Stimulated activated CD8-positive, alpha-beta memory T cell treated with anti-CD3 and anti-CD28 coated beads, Interleukin-7, amount 100 ng/mL, for 1 hour (primary cell): Measurements from ENCODE around the gene CCDC74B.
"Not testable (repeated sequence)": the region's sequence is repeated elsewhere in the genome, so short reads cannot be mapped to it uniquely, and the experiment has no call there.

ENCODE experiments used
- DNase-seq, 2 donors: peaks; one replicate each; pipeline ENCODE4 v3.0.0-alpha.2; 2020; ENCODE audit warnings: low read depth in 2 of 2

Gene CCDC74B

DNA sequence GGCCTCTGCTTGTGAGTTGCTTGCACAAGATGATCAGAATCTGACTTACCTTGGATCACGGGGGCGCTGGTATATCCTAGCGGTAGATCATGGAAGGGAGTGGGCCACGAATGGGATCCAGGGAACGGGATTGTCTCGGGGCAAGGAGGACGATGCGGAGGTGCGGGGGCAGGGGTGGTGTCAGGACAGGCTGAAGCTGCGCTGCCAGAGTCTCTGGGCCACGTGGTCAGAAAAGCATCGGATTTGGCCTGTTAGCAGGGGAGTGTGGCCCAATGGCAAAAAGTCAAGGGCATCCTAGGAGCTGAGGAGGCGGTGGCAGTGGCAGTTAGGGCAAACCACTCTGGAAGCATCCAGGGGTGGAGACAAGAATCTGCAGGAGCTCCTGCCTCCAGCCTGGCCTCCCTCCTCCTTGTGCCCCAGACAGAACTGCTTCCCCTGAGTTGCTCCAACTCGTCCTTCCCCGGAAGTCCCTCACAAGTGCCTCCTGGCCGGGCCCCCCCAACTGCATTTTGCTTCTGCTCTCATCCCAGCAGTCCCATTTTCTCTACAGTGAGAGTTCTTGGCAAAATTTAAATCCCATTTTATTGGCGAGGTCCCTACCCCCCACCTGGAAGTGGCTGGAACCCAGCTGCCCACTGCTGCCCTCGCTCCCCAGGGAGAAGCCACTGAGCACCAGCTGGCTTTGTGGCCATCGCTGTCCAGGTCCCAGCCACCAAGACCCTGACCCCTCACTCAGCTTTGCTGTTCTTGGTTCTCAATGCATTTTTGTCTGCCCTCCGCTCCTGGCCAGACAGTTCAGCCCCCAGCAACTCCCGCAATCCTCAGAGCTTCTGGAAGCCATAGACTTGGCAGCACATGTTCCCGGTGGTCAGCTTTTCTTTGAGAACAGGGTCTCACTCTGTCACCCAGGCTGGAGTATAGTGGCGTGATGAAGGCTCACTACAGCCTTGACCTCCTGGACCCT is 5.6 kb upstream of the CCDC74B start:
- DNase-seq = no peak

DNA sequence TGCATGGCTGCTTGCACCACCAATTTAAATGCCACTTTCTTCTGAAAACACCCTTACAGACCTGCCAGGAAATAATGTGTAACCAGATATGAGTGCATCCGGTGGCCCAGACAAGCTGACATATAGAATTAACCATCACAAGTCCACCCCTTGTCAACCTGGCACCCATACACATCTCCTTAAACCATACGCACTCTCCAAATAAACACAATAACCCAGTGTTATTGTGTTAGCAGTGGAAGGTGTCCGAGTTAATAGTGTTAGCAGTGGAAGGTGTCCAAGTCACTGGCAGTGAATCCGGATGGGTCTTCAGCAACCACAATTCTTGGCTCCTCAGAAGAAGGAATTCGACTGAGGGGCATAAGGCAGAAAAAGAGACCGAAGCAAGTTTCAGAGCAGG is 3.6 kb upstream of the CCDC74B start:
- not testable (repeated sequence) for DNase-seq

DNA sequence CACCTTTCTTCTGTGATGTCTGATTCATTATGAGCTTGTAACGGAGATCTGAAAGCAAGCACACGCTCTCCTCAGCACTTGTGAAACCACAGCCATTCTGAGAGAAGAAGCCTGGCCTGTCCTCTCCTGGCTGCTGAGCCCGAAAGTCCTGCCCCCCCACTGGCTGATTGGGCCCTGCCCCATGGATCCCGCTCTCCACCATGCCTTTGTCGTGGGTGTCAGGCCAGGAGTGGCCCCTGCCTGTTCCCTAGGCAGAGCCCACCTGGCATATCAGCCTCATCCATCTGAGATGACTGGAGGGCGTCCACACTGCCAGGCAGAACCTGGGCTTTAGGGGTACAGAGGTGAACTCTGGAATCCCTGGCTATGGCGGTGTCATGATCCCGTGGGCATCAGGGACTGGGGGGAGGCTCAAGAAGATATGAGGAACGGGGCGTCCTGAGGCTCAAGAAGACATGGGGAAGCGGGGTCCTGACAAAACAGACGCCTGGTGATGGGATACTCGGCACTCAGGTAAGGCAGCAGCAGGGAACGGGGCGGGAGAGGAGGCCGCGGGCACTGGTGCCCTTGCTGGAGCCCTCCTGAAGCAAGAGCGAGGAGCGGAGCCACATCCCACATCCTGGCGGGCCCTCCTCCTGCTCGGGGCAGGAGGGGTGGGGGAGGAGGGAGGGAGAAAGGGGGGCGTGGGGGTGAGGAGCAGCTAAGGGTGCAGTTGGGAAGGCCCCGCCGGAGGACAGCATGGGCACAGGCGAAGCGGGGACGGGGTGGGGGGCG is 1.5 kb downstream of the CCDC74B start:
- not testable (repeated sequence) for DNase-seq

DNA sequence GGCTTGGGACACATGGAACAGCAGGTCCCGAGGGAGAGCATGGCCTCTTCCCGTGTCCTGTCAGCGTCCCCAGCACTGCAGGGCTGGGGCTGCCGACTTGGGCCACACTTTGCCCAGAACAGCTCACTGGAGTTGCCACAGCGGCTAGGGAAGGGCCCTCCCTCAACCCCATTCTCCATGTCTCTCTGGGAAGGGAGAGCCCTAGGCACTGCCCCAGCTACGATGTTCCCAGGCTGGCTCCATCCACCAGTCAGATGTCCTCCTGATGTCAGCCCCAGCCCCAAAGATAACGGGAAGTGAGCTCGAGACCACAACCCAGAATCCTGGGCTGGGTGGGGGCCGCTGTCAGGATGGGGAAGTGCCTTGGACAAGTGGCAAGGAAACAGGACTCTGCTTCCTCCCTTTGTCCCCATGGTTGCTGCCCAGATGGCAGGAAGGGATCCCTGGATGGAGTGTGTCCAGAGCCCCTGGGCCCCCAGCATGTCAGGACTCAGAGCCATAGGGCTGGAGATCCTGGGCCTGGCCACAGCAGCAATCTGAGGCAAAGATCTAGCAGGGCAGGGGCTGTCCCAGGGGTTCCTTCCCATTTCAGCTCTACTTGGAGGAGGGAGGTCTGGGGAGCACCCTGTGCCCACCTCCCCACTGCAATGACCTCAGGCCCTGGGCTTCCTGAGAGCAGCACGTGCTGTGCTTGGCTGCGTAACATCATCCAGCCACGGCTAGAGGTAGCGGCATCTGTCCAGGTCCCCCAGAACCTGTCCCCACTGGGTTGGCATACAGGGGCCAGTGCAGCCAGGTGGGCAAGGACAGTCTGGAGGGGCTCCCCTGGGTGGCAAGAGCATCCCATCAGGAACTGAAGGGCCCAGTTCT is 2.3 kb downstream of the CCDC74B start:
- not testable (repeated sequence) for DNase-seq

DNA sequence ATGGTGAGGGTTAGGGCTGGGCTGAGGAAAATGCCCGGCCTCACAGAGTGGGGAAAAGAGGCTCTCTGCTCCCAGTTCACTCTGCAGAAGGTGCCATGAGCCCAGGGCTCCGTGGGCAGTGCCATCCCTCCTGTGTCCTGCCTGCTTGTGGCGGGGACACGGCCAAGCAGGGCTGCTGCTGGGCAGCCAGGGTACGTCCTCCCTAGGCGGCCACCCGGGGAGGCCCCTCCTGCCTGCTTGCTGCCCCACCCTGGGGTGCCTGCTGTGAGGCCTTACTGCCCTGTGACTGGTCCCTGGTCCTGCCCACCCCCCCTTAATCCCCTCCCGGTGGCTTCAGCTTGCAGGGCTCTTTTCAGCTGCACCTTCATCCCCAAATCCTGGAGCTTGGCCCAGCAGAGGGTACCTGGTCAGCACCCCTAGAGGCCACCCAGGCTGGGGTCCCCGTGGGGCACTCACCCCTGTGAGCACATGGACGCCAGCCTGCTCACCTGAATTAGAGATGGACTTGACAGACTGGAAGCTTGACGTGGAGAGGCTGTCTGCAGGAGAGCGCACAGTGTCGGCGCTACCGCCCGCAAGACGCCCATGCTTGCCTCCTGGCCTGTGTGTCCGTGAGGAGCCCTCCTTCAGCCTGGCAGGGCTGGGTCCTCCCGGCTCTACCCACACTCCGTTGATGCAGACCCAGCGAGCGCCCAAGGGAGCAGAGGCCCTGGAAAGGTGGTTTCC is 3.1 kb downstream of the CCDC74B start:
- DNase-seq = not testable (repeated sequence)

DNA sequence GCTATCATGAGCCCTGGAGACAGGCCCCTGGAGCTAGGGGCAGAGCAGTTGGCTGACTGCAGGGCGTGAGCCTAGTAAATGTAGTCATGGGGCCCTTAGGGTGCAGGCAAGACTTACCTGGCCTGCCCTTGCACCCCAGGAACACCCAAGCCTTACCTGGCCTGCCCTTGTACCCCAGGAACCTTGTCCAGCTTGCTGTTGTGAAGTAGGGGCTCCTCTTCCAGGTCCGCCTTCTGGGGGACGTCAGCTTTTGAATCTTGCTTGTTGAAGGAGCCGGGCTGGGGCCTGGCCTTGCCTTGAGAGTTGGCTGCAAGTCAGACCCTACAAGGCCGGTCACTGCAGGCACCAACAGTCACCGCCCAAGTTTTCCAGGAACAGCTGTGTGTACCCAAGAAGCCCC is 3.9 kb downstream of the CCDC74B start:
- not testable (repeated sequence) for DNase-seq

DNA sequence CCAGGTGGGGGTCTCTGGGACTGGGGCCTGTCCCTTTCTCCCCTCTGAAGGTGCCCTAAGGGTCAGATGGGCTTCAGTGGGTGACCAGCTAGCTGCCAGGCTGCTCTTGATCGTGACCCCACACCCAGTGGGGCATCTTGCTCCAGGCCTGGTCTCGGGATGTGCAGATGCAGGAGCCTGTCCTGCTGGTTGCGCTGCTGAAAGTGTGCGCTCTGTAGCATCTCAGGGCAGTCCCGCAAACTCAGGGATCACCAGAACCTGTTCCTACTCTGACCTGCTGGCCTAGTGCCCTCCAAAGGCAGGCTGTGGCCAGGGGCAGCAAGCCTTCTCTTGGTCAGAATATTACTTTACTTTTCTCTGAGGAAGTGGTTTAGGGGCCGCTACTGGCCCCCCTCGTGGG is 4.4 kb downstream of the CCDC74B start:
- not testable (repeated sequence) for DNase-seq

DNA sequence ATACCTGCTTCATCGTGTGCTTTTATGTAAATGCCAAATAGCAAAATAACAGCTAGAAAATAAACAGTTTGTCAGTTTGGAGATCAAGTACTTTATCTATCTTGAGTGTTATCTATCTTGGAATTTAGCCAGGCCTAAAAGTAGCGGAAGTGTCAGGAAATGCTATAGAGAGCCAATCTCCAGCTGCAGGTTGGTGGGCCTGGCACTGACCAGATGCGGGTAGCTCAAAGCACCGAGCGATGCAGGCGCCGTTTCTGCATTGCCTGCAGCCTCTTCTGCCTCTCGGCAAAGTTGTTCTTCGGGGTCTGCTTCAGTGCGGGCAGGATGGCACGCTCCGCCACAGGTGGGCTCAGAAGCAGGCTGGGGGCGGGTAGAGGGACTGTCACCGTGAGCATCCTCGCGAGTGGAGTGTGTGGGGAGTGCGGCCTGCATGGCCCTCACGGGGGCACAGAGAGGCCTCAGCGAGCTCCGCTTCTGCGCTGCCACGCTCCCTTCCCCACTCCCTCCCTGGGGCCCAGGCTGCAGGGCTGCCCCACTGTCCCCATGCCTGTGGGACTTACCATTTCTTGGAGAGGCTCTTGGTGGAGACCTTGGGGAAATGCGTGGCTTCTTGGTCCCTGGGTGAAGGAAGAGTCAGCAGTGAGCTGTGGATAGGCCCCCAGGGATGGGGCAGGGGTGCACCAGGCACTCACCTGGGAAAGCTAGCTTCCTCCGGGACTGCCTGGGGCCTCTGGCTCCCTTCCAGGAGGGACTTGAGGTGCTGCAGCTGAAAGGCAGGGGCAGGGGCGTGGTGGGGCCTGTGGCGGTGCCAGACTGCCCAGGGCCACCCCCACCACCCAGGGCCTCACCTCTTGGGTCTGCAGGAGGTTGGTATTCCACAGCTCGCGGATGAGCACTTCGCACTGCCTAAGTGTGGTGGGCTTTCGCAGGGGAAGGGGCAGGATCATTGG is 5.3 kb downstream of the CCDC74B start:
- DNase-seq = not testable (repeated sequence)

DNA sequence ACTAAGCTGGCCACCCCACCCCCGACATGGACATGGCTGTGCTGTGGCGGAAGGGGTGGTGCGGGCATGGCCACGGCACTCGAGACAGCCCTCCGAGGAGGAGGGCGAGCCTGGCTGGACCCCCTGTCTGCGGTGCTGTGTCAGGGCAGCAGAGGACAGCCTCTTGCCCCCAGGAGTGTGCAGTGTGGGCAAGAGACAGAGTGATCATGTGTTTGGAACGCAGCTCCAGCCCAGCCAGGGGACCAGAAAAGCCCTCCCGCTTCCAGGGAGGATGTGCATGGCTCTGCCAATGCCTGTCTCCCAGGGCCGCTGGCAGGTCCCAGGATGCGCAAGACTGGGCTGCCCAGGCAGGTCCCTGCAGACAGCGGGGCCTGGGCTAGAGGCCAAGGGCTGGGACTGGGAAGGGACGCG is 6.1 kb downstream of the CCDC74B start:
- not testable (repeated sequence) for DNase-seq

DNA sequence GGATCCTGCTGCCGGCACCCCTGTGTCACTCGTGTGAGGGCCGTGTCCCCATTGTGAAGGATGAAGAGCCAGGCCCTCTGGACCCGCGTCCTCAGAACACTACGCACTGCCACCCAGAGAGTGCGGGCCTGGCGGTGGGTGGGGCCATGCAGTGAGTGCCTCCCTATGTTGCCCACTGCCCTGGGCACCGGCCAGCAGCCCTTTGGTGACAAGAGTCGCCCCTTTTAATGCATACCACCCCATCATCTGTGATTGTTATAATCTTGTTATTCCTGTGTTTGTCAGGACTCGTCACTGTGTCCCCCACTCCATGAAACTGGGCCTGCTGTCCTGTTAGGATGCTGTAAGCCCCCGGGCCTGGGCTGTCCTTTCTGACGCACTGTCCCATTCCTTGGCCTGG is 6.6 kb downstream of the CCDC74B start:
- DNase-seq = not testable (repeated sequence)

DNA sequence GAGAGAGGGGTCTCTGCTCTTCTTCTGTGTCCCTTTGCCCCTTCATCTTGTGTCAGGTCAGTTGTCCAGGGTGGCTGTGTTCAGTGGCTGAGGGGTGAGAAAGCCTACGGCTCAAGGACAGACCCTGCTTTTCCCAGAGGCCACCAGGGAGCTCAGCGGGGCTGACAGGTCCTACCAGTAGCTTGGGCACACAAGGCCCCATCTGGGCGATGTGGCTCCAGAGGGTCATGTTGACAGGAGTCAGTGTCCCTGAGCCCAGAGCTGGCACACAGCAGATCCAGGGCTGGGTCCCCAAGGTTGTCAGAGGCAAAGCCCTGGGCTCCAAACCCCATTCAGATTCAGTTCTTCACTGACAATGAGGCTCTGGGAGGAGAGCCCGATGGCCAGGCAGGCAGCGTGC is 7.8 kb downstream of the CCDC74B start:
- not testable (repeated sequence) for DNase-seq

DNA sequence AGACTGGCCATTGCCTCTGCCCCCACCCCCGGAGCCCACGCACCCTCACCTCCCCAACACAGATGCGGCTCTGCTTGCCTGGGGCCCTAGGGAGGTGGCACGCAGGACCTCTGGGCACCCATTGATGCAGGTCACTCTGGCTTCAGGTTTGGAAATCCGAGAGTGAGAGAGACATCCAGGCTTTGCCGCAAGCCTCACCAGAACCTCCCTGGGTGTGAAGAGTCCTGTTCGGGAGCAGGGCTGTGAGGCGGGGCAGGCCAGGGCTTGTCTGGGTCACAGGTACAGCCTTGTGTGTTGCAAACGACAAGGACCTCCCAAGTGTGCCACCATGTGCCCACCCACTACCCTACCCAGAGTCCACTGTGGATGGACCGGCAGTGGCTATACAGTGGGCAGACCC is 8.4 kb downstream of the CCDC74B start:
- not testable (repeated sequence) for DNase-seq

DNA sequence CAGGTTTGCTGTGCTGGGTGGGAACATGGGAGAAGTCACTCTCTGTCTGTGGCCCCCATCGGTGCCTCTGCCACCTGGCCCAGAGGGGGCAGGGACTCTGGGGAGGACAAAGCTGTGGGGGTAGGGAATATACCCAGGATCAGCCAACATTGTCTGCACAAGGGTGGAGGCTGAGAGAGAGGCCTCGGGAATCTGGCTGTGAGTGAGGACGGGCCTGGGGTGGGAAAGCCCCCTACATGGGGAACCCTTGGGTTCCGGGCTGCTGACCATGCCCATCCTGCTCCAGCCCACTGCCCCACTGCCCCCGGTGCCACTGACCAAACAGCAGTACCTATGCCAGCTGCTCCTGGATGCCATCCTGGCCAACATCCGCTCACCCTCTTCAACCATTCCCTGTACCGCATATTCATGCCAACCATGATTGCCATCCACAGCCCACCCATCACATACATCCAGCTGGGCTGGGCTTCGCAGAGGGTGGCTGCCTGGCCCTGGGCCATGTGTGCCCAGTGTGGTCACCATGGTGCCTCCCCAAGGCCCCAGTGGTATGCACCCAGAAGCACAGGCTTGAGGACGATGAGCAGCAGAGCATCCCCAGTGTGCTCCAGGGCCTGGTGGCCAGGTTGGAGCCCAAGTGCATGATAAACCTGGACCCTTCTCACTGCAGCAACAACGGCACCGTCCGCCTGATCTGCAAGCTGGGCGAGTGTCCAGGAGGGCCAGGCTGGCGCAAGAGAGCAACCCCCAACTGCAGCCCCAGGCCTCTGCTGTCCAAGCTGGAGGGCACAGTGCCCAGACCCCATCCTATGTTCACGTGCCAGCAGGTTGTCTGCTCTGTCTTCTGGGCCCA is 9.0 kb downstream of the CCDC74B start:
- DNase-seq = no peak

DNA sequence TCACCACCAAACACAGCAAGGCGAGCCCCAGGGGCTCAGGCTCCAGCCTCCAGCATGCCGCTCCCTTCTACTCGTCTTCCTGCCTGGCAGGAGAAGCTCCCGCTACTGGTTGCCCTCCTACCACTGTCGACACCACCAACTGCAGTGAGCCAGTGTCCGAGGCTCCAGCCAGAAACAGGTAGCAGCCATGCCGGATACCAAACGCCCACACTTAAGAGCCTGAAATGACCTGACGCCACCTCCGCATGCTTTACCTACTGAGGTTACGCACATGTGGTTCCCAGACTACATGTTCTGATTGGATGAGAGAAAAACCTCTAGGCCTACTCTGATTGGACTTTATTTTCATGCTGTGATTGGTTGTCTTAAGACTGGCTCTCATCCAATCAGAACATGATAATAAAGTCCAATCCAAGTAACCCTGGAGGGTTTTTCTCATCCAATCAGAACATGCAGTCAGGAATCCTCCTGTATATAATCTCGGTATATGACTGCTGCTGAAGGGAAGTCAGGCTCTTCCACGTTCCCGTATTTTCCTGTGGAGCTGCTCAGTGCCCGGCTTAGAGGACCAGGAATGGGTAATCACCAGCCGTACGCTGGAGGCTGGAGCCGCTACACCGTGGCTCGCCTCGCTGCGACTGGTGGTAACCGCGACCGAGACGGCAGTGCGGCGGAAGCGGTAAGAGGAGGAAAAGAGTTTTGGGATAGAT is 15.6 kb downstream of the CCDC74B start, which contains the start of gene POTEF:
POTEF (minus strand) TSS at position 103 of the 710 bp plus-strand sequence. CDS start 8,707 bp downstream, outside the sequence.
- not testable (repeated sequence) for DNase-seq

DNA sequence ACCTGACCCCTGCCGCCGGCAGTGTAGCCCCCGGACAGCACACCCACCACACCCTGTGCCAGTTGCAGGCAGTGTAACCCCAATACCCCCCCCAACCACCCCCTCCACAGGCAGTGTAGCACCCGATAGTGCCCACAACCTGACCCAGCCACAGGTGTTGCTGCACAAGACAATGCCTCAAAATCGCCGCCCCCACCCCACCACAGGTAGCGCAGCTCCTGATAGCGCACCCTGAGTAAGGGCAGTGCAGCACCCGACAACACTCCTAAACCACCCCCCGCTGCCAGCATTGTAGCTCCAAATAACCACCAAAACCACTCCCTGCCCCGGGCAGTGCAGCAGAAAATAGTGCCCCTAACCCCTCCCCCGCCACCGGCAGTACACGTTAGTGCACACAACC is 16.4 kb downstream of the CCDC74B start:
- not testable (repeated sequence) for DNase-seq

DNA sequence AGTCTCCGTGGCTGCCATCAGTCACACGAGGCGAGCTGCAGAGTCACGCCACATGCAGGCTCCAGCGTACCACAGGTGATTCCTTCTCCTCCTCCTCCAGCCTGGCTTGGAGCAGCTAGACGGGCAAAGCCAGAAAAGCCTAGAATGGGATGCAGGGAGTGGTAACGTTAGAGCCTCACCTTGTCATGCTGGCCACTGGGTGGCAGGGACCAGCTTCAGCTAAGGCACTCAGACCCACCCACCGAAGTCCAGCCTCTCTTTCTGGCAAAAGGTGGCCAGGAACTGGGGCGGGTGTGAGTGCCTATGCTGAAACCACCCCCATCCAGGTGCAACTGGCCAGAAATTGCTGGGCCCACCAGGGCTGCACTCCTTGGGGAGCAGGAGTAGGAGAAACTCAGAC is 17.2 kb downstream of the CCDC74B start:
- DNase-seq = not testable (repeated sequence)

DNA sequence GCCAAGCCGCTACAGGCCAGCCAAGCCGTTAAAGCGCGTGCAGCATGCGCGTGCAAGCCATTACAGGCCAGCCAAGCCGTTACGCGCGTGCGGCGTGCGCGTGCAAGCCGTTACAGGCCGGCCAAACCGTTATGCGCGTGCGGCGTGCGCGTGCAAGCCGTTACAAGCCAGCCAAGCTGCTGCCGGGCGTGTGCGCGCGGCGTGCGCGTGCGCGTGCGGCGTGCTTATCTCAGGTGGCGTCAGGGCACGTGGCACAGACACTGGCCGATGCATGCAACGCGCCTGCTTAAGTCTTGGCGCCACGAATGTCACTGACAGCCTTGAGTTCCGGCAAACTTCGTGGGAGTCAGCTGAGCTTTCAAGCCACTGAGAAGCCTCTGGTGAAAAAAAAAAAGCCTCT is 24.0 kb downstream of the CCDC74B start:
- not testable (repeated sequence) for DNase-seq
